ENCODE data around the gene DNAJA4. TPM values are rescaled to one million over a fixed set of nuclear protein-coding genes. Genes with fewer than 3 reads are reported as not detected.
"Not testable (repeated sequence)": the region's sequence is repeated elsewhere in the genome, so short reads cannot be mapped to it uniquely, and the experiment has no call there.

The DNAJA4 gene
- total RNA-seq, 2 experiments from 2014 or later: 38.1 to 38.8 TPM

GRCh38 chr15:78243491-78243941 is 20.8 kb upstream of the DNAJA4 start:
- ATAC-seq: no peak
- DNase-seq: no peak
- no peak overlapping the region for H3K27ac Mint-ChIP-seq
- intact Hi-C loops (cut with micrococcal nuclease): loop anchor here (5.0 kb wide), 2 partner anchors 116 to 131 kb away; no protein-coding TSS in a partner anchor
- no peaks in the 10 kb centered on the region for H3K9me3 Mint-ChIP-seq
- peaks cover 1% of the 10 kb centered on the region for H3K4me1 Mint-ChIP-seq (ENCODE audit: low read depth)
- H3K27me3 Mint-ChIP-seq: peaks cover 1% of the 10 kb centered on the region
- POLR2A ChIA-PET: no interaction called here
- TF ChIP-seq CTCF (IDR thresholded peaks at IDR 0.05): no peak
- CTCF ChIA-PET: interaction anchor here (1.0 to 5.9 kb wide), 6 partner anchors 19 to 284 kb away, joined by 3 to 38 read pairs (median 11); partner anchors contain the start of gene CIB2
- no peak overlapping the region for H3K4me3 Mint-ChIP-seq
- no peaks in the 10 kb centered on the region for H3K36me3 Mint-ChIP-seq (ENCODE audit: low read depth)

GRCh38 chr15:78244101-78244500 is 20.3 kb upstream of the DNAJA4 start:
- TF ChIP-seq CTCF (IDR thresholded peaks at IDR 0.05): no peak
- peaks cover 1% of the 10 kb centered on the region for H3K27me3 Mint-ChIP-seq
- H3K4me3 Mint-ChIP-seq: no peak overlapping the region
- CTCF ChIA-PET: interaction anchor here (0.9 to 1.9 kb wide), 4 partner anchors 11 to 114 kb away, joined by 3 to 7 read pairs (median 4); partner anchors contain the start of gene CIB2
- ATAC-seq: no peak
- H3K4me1 Mint-ChIP-seq (ENCODE audit: low read depth): peaks cover 1% of the 10 kb centered on the region
- no peak for DNase-seq
- H3K27ac Mint-ChIP-seq: no peak overlapping the region
- H3K36me3 Mint-ChIP-seq (ENCODE audit: low read depth): no peaks in the 10 kb centered on the region
- H3K9me3 Mint-ChIP-seq: no peaks in the 10 kb centered on the region
- POLR2A ChIA-PET: no interaction called here
- intact Hi-C loops (cut with micrococcal nuclease): loop anchor here (5.0 kb wide), 2 partner anchors 117 to 132 kb away; no protein-coding TSS in a partner anchor

GRCh38 chr15:78244893-78245292 is 19.5 kb upstream of the DNAJA4 start:
- no peak for TF ChIP-seq CTCF (IDR thresholded peaks at IDR 0.05)
- intact Hi-C loops (cut with micrococcal nuclease): loop anchor here (5.0 kb wide), 2 partner anchors 118 to 133 kb away; no protein-coding TSS in a partner anchor
- no peak for DNase-seq
- H3K27me3 Mint-ChIP-seq: peaks cover 1% of the 10 kb centered on the region
- ChIA-PET POLR2A (no interaction called here), CTCF (interaction anchor here (1.3 to 1.9 kb wide), 3 partner anchors 10 to 137 kb away, joined by 5 to 7 read pairs (median 6); partner anchors contain the start of gene CIB2)
- no peak overlapping the region for H3K4me3 Mint-ChIP-seq
- no peaks in the 10 kb centered on the region for H3K36me3 Mint-ChIP-seq (ENCODE audit: low read depth)
- no peaks in the 10 kb centered on the region for H3K9me3 Mint-ChIP-seq
- peaks cover 1% of the 10 kb centered on the region for H3K4me1 Mint-ChIP-seq (ENCODE audit: low read depth)
- no peak for ATAC-seq
- no peak overlapping the region for H3K27ac Mint-ChIP-seq

GRCh38 chr15:78245392-78245791 is 19.0 kb upstream of the DNAJA4 start:
- H3K9me3 Mint-ChIP-seq; H3K4me1 Mint-ChIP-seq (ENCODE audit: low read depth); DNase-seq; intact Hi-C loops (cut with micrococcal nuclease); H3K36me3 Mint-ChIP-seq (ENCODE audit: low read depth); ATAC-seq; H3K27ac Mint-ChIP-seq; H3K4me3 Mint-ChIP-seq; POLR2A ChIA-PET; H3K27me3 Mint-ChIP-seq: not testable (repeated sequence)
- CTCF ChIA-PET: interaction anchor here (0.9 to 1.9 kb wide), 4 partner anchors 10 to 137 kb away, joined by 3 to 6 read pairs (median 4); partner anchors contain the start of gene DNAJA4

- H3K4me3 Mint-ChIP-seq; intact Hi-C loops (cut with micrococcal nuclease); H3K27ac Mint-ChIP-seq; H3K27me3 Mint-ChIP-seq; H3K4me1 Mint-ChIP-seq (ENCODE audit: low read depth); DNase-seq; H3K9me3 Mint-ChIP-seq; H3K36me3 Mint-ChIP-seq (ENCODE audit: low read depth); ATAC-seq: not testable (repeated sequence)
- ChIA-PET POLR2A (interaction anchor here (0.6 kb wide), 1 partner anchor 1942 kb away, joined by 3 read pairs; no protein-coding TSS in a partner anchor), CTCF (interaction anchor here (0.9 to 1.9 kb wide), 5 partner anchors 9 to 138 kb away, joined by 3 to 6 read pairs (median 4); partner anchors contain the start of gene DNAJA4)
These were observed 18.3 kb upstream of the DNAJA4 start for GRCh38 chr15:78245976-78246620.

GRCh38 chr15:78247911-78248310 is 16.5 kb upstream of the DNAJA4 start:
- Mint-ChIP-seq H3K4me1 (ENCODE audit: low read depth) (no peaks in the 10 kb centered on the region), H3K27me3 (no peaks in the 10 kb centered on the region), H3K27ac (no peak overlapping the region), H3K9me3 (no peaks in the 10 kb centered on the region), H3K4me3 (no peak overlapping the region), H3K36me3 (ENCODE audit: low read depth) (no peaks in the 10 kb centered on the region)
- ChIA-PET POLR2A (no interaction called here), CTCF (interaction anchor here (1.2 kb wide), 1 partner anchor 117 kb away, joined by 4 read pairs; the partner anchor contains the start of gene CIB2)
- intact Hi-C loops (cut with micrococcal nuclease): no loop called here
- no peak for ATAC-seq
- no peak for DNase-seq
- TF ChIP-seq CTCF (IDR thresholded peaks at IDR 0.05): no peak
